ENCODE data around the gene TLE7. TPM values are rescaled to one million over a fixed set of nuclear protein-coding genes. Genes with fewer than 3 reads are reported as not detected.

Gene TLE7
- total and polyA plus RNA-seq, 2 of the 4 experiments (the other 2 are of a cell fraction), result not detected

GRCh38 chr16:71459510-71459909, 17.7 kb upstream of the TLE7 start:
- Histone ChIP-seq H3K79me1 (ENCODE audit: low read depth in 1 of 2, low read length in 2 of 2) (peaks cover 16 to 55% of the 10 kb centered on the region in 2 experiments), H2AK5ac (ENCODE audit: low read depth, low read length) (no peak overlapping the region), H2AFZ (replicated peaks; ENCODE audit: low read length, poor library complexity) (no peak overlapping the region), H3K36me3 (ENCODE audit: control insufficient read depth, insufficient read depth, low read length) (peaks cover 22% of the 10 kb centered on the region), H2BK15ac (ENCODE audit: low read depth, low read length) (no peak overlapping the region), H3K4ac (ENCODE audit: low read depth, low read length) (no peak overlapping the region), H3K9ac (ENCODE audit: low read depth, low read length) (no peak overlapping the region), H2BK20ac (ENCODE audit: low read depth, low read length) (peak overlapping the region; percentile 85), H3K4me3 (ENCODE audit: insufficient read depth, low read depth, low read length) (no peak overlapping the region), H2AK9ac (replicated peaks; ENCODE audit: low read depth, low read length, poor library complexity) (no peak overlapping the region), H2BK120ac (ENCODE audit: low read depth, low read length) (no peak overlapping the region), H2BK5ac (ENCODE audit: low read depth, low read length, poor library complexity, severe bottlenecking) (peak overlapping the region; percentile 92), H3K14ac (replicated peaks; ENCODE audit: low read depth, low read length) (no peak overlapping the region), H3K18ac (ENCODE audit: low read depth, low read length) (no peak overlapping the region), H3K9me1 (ENCODE audit: insufficient read depth, low read length) (0 out of 2 replicates have a peak, but pooled peaks cover 3% of the 10 kb centered on the region), H3K9me3 (ENCODE audit: control insufficient read depth, insufficient read depth, low read length) (peaks cover 3% of the 10 kb centered on the region; the same call in 1 of the 2 replicates), H4K20me1 (ENCODE audit: insufficient read depth, low read length) (peaks cover 4% of the 10 kb centered on the region; the same call in 1 of the 2 replicates), H3K56ac (ENCODE audit: extremely low read depth, insufficient read depth, low read length) (no peak overlapping the region), H3K4me2 (ENCODE audit: low read depth, low read length) (peak overlapping the region; percentile 7; the same call in 1 of the 2 replicates), H4K91ac (ENCODE audit: insufficient read depth, low read depth, low read length) (no peak overlapping the region), H3K27me3 (ENCODE audit: control insufficient read depth, insufficient read depth, low read length) (no peaks in the 10 kb centered on the region), H4K5ac (ENCODE audit: low read depth, low read length) (no peak overlapping the region), H3K27ac (ENCODE audit: insufficient read depth, low read length) (no peak overlapping the region; the same call in 1 of the 2 replicates), H4K8ac (ENCODE audit: low read depth in 2 of 2, low read length in 2 of 2) (no peak overlapping the region; a peak in 1 of 4 replicates), H3K23ac (ENCODE audit: low read depth, low read length) (no peak overlapping the region), H3K4me1 (ENCODE audit: control insufficient read depth, insufficient read depth, low read length) (peaks cover 6% of the 10 kb centered on the region)
- intact Hi-C loops (cut with micrococcal nuclease) (no loop called here), in situ Hi-C loops (cut with MboI; ENCODE audit: low sequenced_read_pairs) (no loop called here), dilution Hi-C loops (cut with HindIII; ENCODE audit: low sequenced_read_pairs, unreplicated experiment) (no loop called here)
- TF ChIP-seq SMC3 (IDR thresholded peaks at IDR 0.05; ENCODE audit: low read depth, low read length) (no peak), MAFK (IDR thresholded peaks at IDR 0.05; ENCODE audit: low read depth, low read length) (0 out of 2 replicates have a peak, but pooled peaks have one; percentile 11), FOS (IDR thresholded peaks at IDR 0.05; ENCODE audit: low read depth, low read length) (no peak), RFX5 (IDR thresholded peaks at IDR 0.05; ENCODE audit: low read depth, low read length) (no peak), USF2 (IDR thresholded peaks at IDR 0.05; ENCODE audit: low read depth, low read length) (no peak)
- DNase-seq, result no peak
- POLR2A ChIA-PET (ENCODE audit: unreplicated experiment), result no interaction called here
- no peak for ATAC-seq (ENCODE audit: low read depth)
- CTCF ChIA-PET, result interaction anchor here (0.7 kb wide), 1 partner anchor 34 kb away, joined by 3 read pairs; no protein-coding TSS in a partner anchor
- BruUV-seq (replicated peaks), result no TSS peak
